ENCODE data around the gene MINAR2.
A peak's percentile ranks its signal among the peaks of the same experiment; 100 is the strongest.

MINAR2 gene

DNA sequence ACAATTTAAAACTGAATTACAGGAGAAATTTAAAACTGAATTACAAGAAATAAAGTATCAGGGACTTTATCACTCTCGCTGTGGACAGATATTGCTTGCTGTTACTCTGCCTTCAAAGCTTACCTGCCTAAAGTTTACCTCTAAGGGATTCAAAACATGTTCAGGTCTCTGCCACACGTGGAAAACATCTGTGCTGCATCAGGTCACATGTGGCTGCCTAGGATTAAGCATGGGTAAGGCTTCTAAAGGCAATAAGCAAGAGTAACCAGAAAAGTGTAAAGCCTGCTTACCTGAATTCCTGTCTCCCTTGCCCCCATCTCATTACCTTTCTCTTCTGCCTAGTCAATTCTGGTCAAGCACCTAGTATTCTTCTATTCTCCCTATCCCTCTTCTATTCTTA, 18.9 kb downstream of the MINAR2 start:
- Histone ChIP-seq H3K4me1 (ENCODE audit: insufficient read depth, low read length, severe bottlenecking) (no peaks in the 10 kb centered on the region), H3K79me2 (ENCODE audit: insufficient read depth, low read length) (no peaks in the 10 kb centered on the region), H3K4me3 (ENCODE audit: low read depth, low read length, poor library complexity, severe bottlenecking) (no peak overlapping the region), H3K36me3 (ENCODE audit: insufficient read depth, low read length) (no peaks in the 10 kb centered on the region), H4K20me1 (ENCODE audit: insufficient read depth, low read length) (no peaks in the 10 kb centered on the region), H3K9me3 (ENCODE audit: low read length) (no peaks in the 10 kb centered on the region), H2AFZ (ENCODE audit: low read length) (no peak overlapping the region), H3K9me2 (ENCODE audit: low read depth, low read length) (no peaks in the 10 kb centered on the region), H3F3A (ENCODE audit: insufficient read depth, low read length) (no peaks in the 10 kb centered on the region), H3K27ac (ENCODE audit: low read depth, low read length, poor library complexity, severe bottlenecking) (no peak overlapping the region), H3K9ac (ENCODE audit: low read length) (no peak overlapping the region), H3K27me3 (ENCODE audit: insufficient read depth, low read length) (no peaks in the 10 kb centered on the region), H3K4me2 (ENCODE audit: low read length) (no peak overlapping the region)
- no peak for TF ChIP-seq EZH2 (IDR thresholded peaks at IDR 0.05; ENCODE audit: borderline replicate concordance, low read length)
- TF ChIP-seq, protein P1, sequence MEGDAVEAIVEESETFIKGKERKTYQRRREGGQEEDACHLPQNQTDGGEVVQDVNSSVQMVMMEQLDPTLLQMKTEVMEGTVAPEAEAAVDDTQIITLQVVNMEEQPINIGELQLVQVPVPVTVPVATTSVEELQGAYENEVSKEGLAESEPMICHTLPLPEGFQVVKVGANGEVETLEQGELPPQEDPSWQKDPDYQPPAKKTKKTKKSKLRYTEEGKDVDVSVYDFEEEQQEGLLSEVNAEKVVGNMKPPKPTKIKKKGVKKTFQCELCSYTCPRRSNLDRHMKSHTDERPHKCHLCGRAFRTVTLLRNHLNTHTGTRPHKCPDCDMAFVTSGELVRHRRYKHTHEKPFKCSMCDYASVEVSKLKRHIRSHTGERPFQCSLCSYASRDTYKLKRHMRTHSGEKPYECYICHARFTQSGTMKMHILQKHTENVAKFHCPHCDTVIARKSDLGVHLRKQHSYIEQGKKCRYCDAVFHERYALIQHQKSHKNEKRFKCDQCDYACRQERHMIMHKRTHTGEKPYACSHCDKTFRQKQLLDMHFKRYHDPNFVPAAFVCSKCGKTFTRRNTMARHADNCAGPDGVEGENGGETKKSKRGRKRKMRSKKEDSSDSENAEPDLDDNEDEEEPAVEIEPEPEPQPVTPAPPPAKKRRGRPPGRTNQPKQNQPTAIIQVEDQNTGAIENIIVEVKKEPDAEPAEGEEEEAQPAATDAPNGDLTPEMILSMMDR (IDR thresholded peaks at IDR 0.05; ENCODE audit: low read length), result no peak

DNA sequence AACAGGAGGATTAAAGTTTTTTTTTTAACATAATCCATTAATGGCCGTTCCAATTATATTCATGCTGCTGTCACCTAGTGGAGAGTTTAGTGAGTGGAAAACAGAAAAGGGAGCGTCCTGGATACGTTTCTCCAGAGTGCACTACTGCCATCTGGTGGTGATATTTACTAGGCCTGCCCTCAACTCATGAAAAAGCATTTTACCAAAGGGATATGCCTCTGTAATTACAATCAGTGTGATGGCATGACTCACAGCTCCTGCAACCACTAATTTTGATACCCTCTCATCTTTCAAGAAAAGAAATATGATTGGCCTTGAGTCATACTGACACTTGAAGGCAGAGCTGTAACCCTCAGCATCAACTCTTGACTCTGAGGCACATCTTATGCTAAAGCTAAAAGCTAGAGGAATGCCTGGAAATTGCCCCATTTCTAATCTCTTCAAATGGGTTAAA, 20.1 kb downstream of the MINAR2 start:
- no peak overlapping the region for H3K4me2 ChIP-seq (ENCODE audit: low read length)
- H3K27ac ChIP-seq (ENCODE audit: low read depth, low read length, poor library complexity, severe bottlenecking), result no peak overlapping the region
- H3F3A ChIP-seq (ENCODE audit: insufficient read depth, low read length), result no peaks in the 10 kb centered on the region
- no peaks in the 10 kb centered on the region for H3K4me1 ChIP-seq (ENCODE audit: insufficient read depth, low read length, severe bottlenecking)
- no peak overlapping the region for H3K9ac ChIP-seq (ENCODE audit: low read length)
- H3K4me3 ChIP-seq (ENCODE audit: low read depth, low read length, poor library complexity, severe bottlenecking), result no peak overlapping the region
- no peaks in the 10 kb centered on the region for H3K9me2 ChIP-seq (ENCODE audit: low read depth, low read length)
- H3K36me3 ChIP-seq (ENCODE audit: insufficient read depth, low read length), result no peaks in the 10 kb centered on the region
- no peaks in the 10 kb centered on the region for H3K27me3 ChIP-seq (ENCODE audit: insufficient read depth, low read length)
- no peaks in the 10 kb centered on the region for H3K79me2 ChIP-seq (ENCODE audit: insufficient read depth, low read length)
- no peak for TF ChIP-seq EZH2 (IDR thresholded peaks at IDR 0.05; ENCODE audit: borderline replicate concordance, low read length)
- TF ChIP-seq, protein P1 (IDR thresholded peaks at IDR 0.05; ENCODE audit: low read length), result peak; percentile 99
- no peaks in the 10 kb centered on the region for H4K20me1 ChIP-seq (ENCODE audit: insufficient read depth, low read length)
- H3K9me3 ChIP-seq (ENCODE audit: low read length), result no peaks in the 10 kb centered on the region
- H2AFZ ChIP-seq (ENCODE audit: low read length), result no peak overlapping the region

DNA sequence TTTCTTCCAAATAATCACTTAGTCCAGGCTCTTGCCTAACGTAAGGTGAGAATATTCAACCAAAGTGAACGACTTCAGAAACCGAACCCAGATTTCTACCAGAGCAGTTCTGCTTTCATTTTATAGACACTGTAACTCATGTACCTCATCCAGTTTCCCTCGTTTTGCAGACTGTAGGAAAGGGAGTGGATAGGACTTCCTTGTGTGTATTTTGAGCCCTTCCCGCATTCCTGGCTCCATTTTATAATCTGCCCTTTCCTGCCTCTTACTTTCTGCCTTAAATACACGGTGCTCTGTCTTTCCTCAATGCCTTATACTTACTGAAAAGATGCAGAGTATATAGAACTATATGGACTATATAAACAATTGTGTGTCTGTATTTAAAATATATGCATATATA, 20.8 kb downstream of the MINAR2 start:
- Histone ChIP-seq H3K4me2 (ENCODE audit: low read length) (no peak overlapping the region), H3K9me2 (ENCODE audit: low read depth, low read length) (no peaks in the 10 kb centered on the region), H3K4me3 (ENCODE audit: low read depth, low read length, poor library complexity, severe bottlenecking) (no peak overlapping the region), H3F3A (ENCODE audit: insufficient read depth, low read length) (no peaks in the 10 kb centered on the region), H3K79me2 (ENCODE audit: insufficient read depth, low read length) (no peaks in the 10 kb centered on the region), H3K36me3 (ENCODE audit: insufficient read depth, low read length) (no peaks in the 10 kb centered on the region), H3K4me1 (ENCODE audit: insufficient read depth, low read length, severe bottlenecking) (no peaks in the 10 kb centered on the region), H3K27me3 (ENCODE audit: insufficient read depth, low read length) (no peaks in the 10 kb centered on the region), H3K9ac (ENCODE audit: low read length) (no peak overlapping the region), H4K20me1 (ENCODE audit: insufficient read depth, low read length) (no peaks in the 10 kb centered on the region), H2AFZ (ENCODE audit: low read length) (no peak overlapping the region), H3K27ac (ENCODE audit: low read depth, low read length, poor library complexity, severe bottlenecking) (no peak overlapping the region), H3K9me3 (ENCODE audit: low read length) (no peaks in the 10 kb centered on the region)
- TF ChIP-seq, protein P1 (IDR thresholded peaks at IDR 0.05; ENCODE audit: low read length), result no peak
- no peak for TF ChIP-seq EZH2 (IDR thresholded peaks at IDR 0.05; ENCODE audit: borderline replicate concordance, low read length)
